WTC11 (cell line): ENCODE measurements around the gene LPIN3.

Experiments
- CTCF ChIP-seq: fragments of 200-600 bp; IDR thresholded peaks from 2 replicates; pipeline ENCODE4 v1.8.0; 2022; ENCODE audit warnings: antibody characterized with exemption
- USF1 ChIP-seq: sonication (generic); formaldehyde crosslinking; IDR thresholded peaks from 2 replicates; pipeline ENCODE4 v1.8.0; 2022; ENCODE audit warnings: mild to moderate bottlenecking, missing genetic modification reagents
- ZNF138 ChIP-seq: sonication (generic); formaldehyde crosslinking; conservative IDR thresholded peaks from 2 replicates; pipeline ENCODE4 v1.8.1; 2022; ENCODE audit warnings: mild to moderate bottlenecking, moderate library complexity, missing genetic modification reagents

- TF ChIP-seq ZNF138 (CRISPR knock-in tag), result no peak
- no peak for TF ChIP-seq CTCF
- TF ChIP-seq USF1 (CRISPR knock-in tag), result no peak
Measured at GRCh38 chr20:41350408-41350962, 9.9 kb downstream of the LPIN3 start.
